GM10266 (cell line): ENCODE measurements around the gene FAM131B.
"Not testable (repeated sequence)": the region's sequence is repeated elsewhere in the genome, so short reads cannot be mapped to it uniquely, and the experiment has no call there.

Experiments used
- DNase-seq: peaks from one replicate; pipeline ENCODE4 v3.0.0; 2012; ENCODE audit errors: extremely low spot score
- TF ChIP-seq, protein P1 (sequence below): IDR thresholded peaks from 2 replicates; pipeline ENCODE4 v1.5.1; 2012; ENCODE audit warnings: mild to moderate bottlenecking, low read depth; ENCODE audit not compliant: control insufficient read depth, insufficient read depth; ENCODE audit errors: missing control alignments

The FAM131B gene

DNA sequence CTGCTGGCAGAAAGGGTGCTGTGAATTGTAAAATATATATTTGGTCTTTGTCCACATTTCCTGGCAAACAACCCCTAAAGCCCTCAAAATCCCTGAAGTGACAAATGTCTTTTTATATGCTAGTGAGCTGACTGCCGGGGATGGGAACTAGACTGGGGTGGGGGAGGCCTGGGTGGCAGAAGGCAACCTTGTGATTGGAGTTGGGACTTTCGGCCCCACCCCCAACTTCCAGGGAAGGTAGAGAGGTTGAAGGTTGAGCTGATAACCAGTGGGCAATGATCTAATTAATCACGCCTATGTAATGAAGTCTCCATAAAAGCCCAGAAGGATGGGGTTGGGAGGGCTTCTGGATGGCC, 43.5 kb upstream of the FAM131B start:
- no peak for DNase-seq
- TF ChIP-seq, protein P1, sequence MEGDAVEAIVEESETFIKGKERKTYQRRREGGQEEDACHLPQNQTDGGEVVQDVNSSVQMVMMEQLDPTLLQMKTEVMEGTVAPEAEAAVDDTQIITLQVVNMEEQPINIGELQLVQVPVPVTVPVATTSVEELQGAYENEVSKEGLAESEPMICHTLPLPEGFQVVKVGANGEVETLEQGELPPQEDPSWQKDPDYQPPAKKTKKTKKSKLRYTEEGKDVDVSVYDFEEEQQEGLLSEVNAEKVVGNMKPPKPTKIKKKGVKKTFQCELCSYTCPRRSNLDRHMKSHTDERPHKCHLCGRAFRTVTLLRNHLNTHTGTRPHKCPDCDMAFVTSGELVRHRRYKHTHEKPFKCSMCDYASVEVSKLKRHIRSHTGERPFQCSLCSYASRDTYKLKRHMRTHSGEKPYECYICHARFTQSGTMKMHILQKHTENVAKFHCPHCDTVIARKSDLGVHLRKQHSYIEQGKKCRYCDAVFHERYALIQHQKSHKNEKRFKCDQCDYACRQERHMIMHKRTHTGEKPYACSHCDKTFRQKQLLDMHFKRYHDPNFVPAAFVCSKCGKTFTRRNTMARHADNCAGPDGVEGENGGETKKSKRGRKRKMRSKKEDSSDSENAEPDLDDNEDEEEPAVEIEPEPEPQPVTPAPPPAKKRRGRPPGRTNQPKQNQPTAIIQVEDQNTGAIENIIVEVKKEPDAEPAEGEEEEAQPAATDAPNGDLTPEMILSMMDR: no peak

DNA sequence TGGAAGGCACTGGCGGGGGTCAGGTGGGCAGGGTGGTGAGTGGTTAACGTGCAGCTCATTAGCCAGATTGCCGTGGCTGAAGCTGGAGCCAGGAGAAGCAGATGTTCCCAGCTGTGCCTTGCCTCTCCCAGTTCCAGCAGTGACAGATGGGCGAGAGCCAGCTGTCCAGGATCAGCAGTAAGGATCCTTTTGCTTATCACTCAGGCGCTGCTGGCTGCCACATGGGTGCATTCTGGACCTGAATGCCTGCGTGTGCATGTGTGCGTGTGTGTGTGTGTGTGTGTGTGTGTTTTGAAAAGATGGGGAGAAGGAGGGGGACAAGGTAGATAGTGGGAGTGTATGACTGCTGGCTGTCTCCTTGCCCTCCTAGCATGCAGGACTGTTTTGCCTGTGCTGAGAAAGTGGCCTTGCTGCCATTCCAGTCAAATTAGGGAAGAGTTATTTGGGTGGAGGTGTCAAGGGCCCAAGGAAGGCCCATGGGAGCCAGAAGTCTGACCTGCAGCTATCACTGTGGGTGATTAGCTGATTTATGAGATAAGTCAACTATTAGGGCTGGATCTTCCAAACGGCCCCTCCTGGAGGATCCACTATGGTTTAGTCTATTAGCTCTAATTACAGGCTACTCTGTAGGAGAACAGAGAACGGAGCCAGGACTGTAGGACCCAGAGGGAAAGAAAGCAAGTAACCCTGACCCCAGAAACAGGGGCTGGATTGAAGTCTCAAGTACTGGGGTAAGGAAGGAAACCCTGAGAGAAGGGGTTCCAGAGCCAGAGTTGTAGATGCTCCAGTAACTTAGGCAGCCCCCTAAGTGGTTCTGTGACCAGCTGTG, 42.9 kb upstream of the FAM131B start:
- TF ChIP-seq, protein P1: no peak
- DNase-seq: no peak

GRCh38 chr7:143402233-143402632, 39.7 kb upstream of the FAM131B start:
- DNase-seq: not testable (repeated sequence)

GRCh38 chr7:143401265-143401664, 38.8 kb upstream of the FAM131B start:
- TF ChIP-seq, protein P1: no peak
- no peak for DNase-seq

DNA sequence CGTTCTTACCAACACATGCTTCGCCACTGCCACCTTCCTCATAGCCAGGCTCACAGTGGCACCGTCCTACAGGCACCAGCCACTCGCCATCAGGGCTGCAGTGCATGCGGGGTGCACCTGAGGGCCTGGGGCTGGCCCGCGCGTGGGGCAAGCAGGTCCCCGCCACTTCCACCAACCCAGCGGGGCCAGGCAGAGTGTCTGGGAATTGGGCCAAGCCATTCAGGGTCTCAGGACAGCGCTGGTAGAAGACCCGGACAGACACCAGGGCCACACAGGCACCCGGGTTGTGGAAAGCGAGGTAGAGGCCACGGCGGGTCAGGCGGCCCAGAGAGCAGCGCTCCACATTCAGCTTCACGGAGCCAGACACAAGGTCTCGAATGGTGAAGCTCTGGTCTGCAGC, 37.1 kb upstream of the FAM131B start:
- TF ChIP-seq, protein P1: no peak
- DNase-seq: no peak

DNA sequence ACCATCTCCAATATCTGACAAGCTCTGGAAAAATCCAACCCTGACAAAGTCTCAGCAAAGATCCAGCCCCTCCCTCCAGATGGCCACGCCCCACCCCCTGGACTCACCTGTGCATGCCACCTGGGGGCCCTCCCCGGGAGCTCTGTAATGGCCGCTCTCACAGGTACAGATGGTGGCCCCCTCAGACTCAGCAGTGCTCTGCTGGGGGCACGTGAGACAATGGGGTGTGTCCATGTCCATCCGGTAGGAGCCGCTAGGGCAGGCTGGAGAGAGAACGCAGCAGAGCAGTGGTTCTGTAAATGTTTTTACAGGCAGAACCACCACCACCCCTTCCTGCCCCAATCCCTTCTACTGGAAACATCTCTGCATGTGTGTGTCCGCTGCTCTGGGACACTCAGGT, 36.6 kb upstream of the FAM131B start:
- TF ChIP-seq, protein P1: no peak
- no peak for DNase-seq

DNA sequence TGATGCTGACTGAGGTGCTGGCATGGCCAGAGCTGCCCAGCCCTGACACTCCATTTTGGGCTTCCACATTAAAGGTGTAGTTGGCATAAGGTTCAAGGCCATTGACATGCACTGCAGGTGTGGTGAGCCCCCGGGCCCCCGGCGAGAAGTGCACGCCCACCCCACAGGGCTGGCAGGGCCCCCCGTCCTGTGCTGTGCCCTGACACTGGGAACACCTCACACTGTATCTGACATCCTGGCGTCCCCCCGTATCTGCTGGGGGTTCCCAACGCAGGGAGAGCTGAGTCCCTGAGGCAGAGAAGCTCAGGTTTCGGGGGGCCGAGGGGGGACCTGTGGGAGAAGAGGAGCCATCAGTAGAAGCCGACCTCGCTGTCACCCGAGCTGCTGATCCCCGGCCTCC, 36.1 kb upstream of the FAM131B start:
- TF ChIP-seq, protein P1: no peak
- no peak for DNase-seq
